ENCODE measurements around the gene MAD1L1. TPM values are rescaled to one million over a fixed set of nuclear protein-coding genes. Genes with fewer than 3 reads are reported as not detected.

The MAD1L1 gene
- total and polyA plus RNA-seq, 2 of the 13 experiments (the other 11 are each of a cell fraction or from before 2014, with no cell fraction given): 17.4 to 64.7 TPM

GRCh38 chr7:1997537-1998076 is 235.1 kb downstream of the MAD1L1 start (continued):
- TF ChIP-seq ZNF451 (CRISPR knock-in tag; IDR thresholded peaks at IDR 0.05) (no peak), ZNF549 (CRISPR knock-in tag; IDR thresholded peaks at IDR 0.05) (no peak), KAT7 (CRISPR knock-in tag; IDR thresholded peaks at IDR 0.05; ENCODE audit: borderline replicate concordance) (no peak), SOX6 (IDR thresholded peaks at IDR 0.05) (no peak), SOX6 (CRISPR knock-in tag; IDR thresholded peaks at IDR 0.05) (no peak), ZNF275 (CRISPR knock-in tag; IDR thresholded peaks at IDR 0.05; ENCODE audit: borderline replicate concordance) (no peak), ZNF263 (CRISPR knock-in tag; IDR thresholded peaks at IDR 0.05) (no peak), JDP2 (CRISPR knock-in tag; IDR thresholded peaks at IDR 0.05; ENCODE audit: borderline replicate concordance) (no peak), ZNF10 (CRISPR knock-in tag; IDR thresholded peaks at IDR 0.05; ENCODE audit: borderline replicate concordance, low read depth) (no peak), NCOA2 (CRISPR knock-in tag; IDR thresholded peaks at IDR 0.05) (no peak), RFXAP (CRISPR knock-in tag; IDR thresholded peaks at IDR 0.05; ENCODE audit: borderline replicate concordance) (no peak)

DNA sequence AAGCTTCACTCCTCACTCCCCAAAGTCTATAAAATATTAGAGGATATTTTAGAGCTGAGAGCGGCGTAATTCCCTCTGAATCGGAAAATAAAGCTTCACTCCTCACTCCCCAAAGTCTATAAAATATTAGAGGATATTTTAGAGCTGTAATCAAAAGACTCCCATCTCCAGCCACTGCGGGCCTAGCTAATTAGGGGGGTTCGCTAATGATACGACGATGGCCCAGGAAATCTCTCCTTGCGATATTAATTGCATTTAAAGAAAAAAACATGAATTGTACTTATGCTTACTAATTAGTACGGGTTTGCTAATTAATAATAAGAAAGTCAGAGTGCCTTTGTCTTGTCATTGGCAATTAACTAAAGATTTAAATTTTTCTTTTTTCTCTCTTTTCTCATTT is 235.9 kb downstream of the MAD1L1 start:
- no peak overlapping the region for H3K4me3 ChIP-seq (replicated peaks in 1 of 3; ENCODE audit: insufficient read depth in 1 of 3, low read depth in 2 of 3, low read length in 3 of 3)
- intact Hi-C loops (cut with micrococcal nuclease; ENCODE audit: unreplicated experiment): no loop called here
- in situ Hi-C loops (cut with HindIII; ENCODE audit: extremely low pct_ligation_motif_present, low pct_unique_long_range_greater_than_20kb): no loop called here
- ChIA-PET CTCF (ENCODE audit: low intra/inter-chr PET ratio, low total read pairs) (no interaction called here), POLR2A (no interaction called here)
- ATAC-seq: no peak
- no peak for FAIRE-seq
- H3K27ac ChIP-seq (ENCODE audit: extremely low read length, insufficient read depth, low read length): no peak overlapping the region
- H3K9me3 ChIP-seq (ENCODE audit: low read length): no peaks in the 10 kb centered on the region
- H3K36me3 ChIP-seq (replicated peaks in 1 of 2; ENCODE audit: control insufficient read depth in 1 of 2, insufficient read depth in 2 of 2, low read length in 2 of 2): peaks cover 1 to 13% of the 10 kb centered on the region in 2 experiments; a peak in 2 of 5 replicates
- WGBS (ENCODE audit: low lambda C conversion rate): 98% methylated on average over 9 of the region's 9 CpGs
- no peak for DNase-seq (ENCODE audit: low spot score)
- H4K20me1 ChIP-seq (ENCODE audit: insufficient read depth, low read length): 0 out of 2 replicates have a peak, but pooled peaks cover 2% of the 10 kb centered on the region
- BruUV-seq (replicated peaks): no TSS peak
- no peaks in the 10 kb centered on the region for H3K79me2 ChIP-seq (ENCODE audit: insufficient read depth, low read length)
- H2AFZ ChIP-seq (ENCODE audit: low read length): no peak overlapping the region
- no peaks in the 10 kb centered on the region for H3K4me1 ChIP-seq (ENCODE audit: insufficient read depth, low read length)
- no peaks in the 10 kb centered on the region for H3K27me3 ChIP-seq (ENCODE audit: control insufficient read depth in 1 of 2, insufficient read depth in 2 of 2, low read length in 2 of 2)
- no peak overlapping the region for H3K4me2 ChIP-seq (ENCODE audit: low read depth, low read length)
- no peak overlapping the region for H3K9ac ChIP-seq (ENCODE audit: insufficient read depth, low read depth, low read length)
- no peak for TF ChIP-seq ZNF432 (CRISPR knock-in tag; IDR thresholded peaks at IDR 0.05; ENCODE audit: borderline replicate concordance)
- no peak for TF ChIP-seq CHD4 (IDR thresholded peaks at IDR 0.05; ENCODE audit: borderline replicate concordance, low read length)
- no peak for TF ChIP-seq HIC2 (CRISPR knock-in tag; IDR thresholded peaks at IDR 0.05; ENCODE audit: low read depth)
- TF ChIP-seq, protein P1, sequence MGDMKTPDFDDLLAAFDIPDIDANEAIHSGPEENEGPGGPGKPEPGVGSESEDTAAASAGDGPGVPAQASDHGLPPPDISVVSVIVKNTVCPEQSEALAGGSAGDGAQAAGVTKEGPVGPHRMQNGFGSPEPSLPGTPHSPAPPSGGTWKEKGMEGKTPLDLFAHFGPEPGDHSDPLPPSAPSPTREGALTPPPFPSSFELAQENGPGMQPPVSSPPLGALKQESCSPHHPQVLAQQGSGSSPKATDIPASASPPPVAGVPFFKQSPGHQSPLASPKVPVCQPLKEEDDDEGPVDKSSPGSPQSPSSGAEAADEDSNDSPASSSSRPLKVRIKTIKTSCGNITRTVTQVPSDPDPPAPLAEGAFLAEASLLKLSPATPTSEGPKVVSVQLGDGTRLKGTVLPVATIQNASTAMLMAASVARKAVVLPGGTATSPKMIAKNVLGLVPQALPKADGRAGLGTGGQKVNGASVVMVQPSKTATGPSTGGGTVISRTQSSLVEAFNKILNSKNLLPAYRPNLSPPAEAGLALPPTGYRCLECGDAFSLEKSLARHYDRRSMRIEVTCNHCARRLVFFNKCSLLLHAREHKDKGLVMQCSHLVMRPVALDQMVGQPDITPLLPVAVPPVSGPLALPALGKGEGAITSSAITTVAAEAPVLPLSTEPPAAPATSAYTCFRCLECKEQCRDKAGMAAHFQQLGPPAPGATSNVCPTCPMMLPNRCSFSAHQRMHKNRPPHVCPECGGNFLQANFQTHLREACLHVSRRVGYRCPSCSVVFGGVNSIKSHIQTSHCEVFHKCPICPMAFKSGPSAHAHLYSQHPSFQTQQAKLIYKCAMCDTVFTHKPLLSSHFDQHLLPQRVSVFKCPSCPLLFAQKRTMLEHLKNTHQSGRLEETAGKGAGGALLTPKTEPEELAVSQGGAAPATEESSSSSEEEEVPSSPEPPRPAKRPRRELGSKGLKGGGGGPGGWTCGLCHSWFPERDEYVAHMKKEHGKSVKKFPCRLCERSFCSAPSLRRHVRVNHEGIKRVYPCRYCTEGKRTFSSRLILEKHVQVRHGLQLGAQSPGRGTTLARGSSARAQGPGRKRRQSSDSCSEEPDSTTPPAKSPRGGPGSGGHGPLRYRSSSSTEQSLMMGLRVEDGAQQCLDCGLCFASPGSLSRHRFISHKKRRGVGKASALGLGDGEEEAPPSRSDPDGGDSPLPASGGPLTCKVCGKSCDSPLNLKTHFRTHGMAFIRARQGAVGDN (CRISPR knock-in tag; IDR thresholded peaks at IDR 0.05): no peak
- TF ChIP-seq MZF1 (CRISPR knock-in tag; IDR thresholded peaks at IDR 0.05; ENCODE audit: borderline replicate concordance): no peak
- TF ChIP-seq FOXM1 (CRISPR knock-in tag; IDR thresholded peaks at IDR 0.05): no peak
- TF ChIP-seq NCOA2 (CRISPR knock-in tag; IDR thresholded peaks at IDR 0.05): no peak

Measured in HepG2 (cell line).